Astrocyte of the cerebellum (primary cell): Measurements from ENCODE around the gene AIF1.

ENCODE experiments used
- DNase-seq: peaks from one replicate; pipeline ENCODE4 v3.0.0-alpha.2; 2011; ENCODE audit warnings: low read depth
- H3K4me3 ChIP-seq: 2 replicates; pipeline ENCODE4 v1.5.1; 2011; ENCODE audit warnings: mild to moderate bottlenecking, low read depth, low read length, moderate library complexity
- CTCF ChIP-seq: IDR thresholded peaks from 2 replicates; pipeline ENCODE4 v1.5.1; 2012; ENCODE audit warnings: low read length, low read depth, moderate library complexity, mild to moderate bottlenecking; ENCODE audit errors: missing control alignments
- in situ Hi-C: cut with HindIII; loops from 2 replicates; pipeline ENCODE4 v1.10.0; 2017; ENCODE audit warnings: low sequenced_read_pairs

The AIF1 gene

GRCh38 chr6:31577579-31577966, 37.5 kb upstream of the AIF1 start:
- no peak for TF ChIP-seq CTCF
- no peak overlapping the region for H3K4me3 ChIP-seq
- no peak for DNase-seq
- in situ Hi-C loops, result no loop called here

- in situ Hi-C loops, result no loop called here
Measured at GRCh38 chr6:31578184-31579118, 36.6 kb upstream of the AIF1 start.

GRCh38 chr6:31579119-31579505, 35.9 kb upstream of the AIF1 start:
- TF ChIP-seq CTCF, result no peak
- H3K4me3 ChIP-seq, result no peak overlapping the region
- DNase-seq, result no peak
- in situ Hi-C loops, result no loop called here

More at GRCh38 chr6:31578184-31579118, 36.6 kb upstream of the AIF1 start:
- no peak overlapping the region for H3K4me3 ChIP-seq
- DNase-seq, result no peak
- TF ChIP-seq CTCF, result no peak

- in situ Hi-C loops, result no loop called here
- no peak for DNase-seq
- H3K4me3 ChIP-seq, result no peak overlapping the region
- TF ChIP-seq CTCF, result no peak
Measured at GRCh38 chr6:31579546-31580437, 35.2 kb upstream of the AIF1 start.

GRCh38 chr6:31580438-31580740, 34.6 kb upstream of the AIF1 start:
- no peak for DNase-seq
- in situ Hi-C loops, result no loop called here
- H3K4me3 ChIP-seq, result peak overlapping the region; percentile 64
- no peak for TF ChIP-seq CTCF

GRCh38 chr6:31580807-31581433, 34.1 kb upstream of the AIF1 start:
- peak; percentile 31 for DNase-seq
- peak overlapping the region; percentile 64 for H3K4me3 ChIP-seq
- peak; percentile 88 for TF ChIP-seq CTCF
- in situ Hi-C loops, result no loop called here
